ENCODE data around the gene POU6F2. TPM values are rescaled to one million over a fixed set of nuclear protein-coding genes. Genes with fewer than 3 reads are reported as not detected.

POU6F2 gene
- total RNA-seq, 1 donor from 2014 or later, result 0.40 TPM

DNA sequence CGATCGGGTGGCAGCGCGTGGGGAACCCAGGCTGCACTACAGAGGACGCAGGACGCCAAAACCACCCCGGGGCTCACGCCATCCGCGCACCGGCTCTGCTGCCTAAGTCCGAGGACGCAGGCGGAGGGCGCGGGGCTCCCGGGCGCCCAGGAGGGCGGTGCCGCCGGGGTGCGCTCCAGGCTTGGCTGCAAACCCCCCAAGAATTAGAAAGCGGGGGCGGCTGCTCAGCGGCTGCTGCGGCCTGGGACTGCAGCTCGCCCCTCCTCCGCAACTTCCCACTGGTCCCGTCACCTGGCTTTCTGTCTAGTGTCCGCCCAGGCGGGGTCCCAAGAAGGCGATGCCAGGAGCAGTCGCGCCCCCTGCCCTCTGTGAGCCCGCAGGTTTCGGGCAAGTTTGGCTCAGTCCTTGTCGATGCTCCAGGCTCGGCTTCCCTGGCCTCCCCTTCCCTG lies 1.7 kb upstream of the POU6F2 start:
- Mint-ChIP-seq H3K9me3 (ENCODE audit: low read depth) (peaks cover 5% of the 10 kb centered on the region), H3K27me3 (ENCODE audit: low read depth) (peaks cover 51% of the 10 kb centered on the region), H3K27ac (ENCODE audit: unreplicated experiment) (no peak overlapping the region), H3K4me3 (ENCODE audit: unreplicated experiment) (peak overlapping the region; percentile 50), H3K36me3 (ENCODE audit: low read depth) (peaks cover 1% of the 10 kb centered on the region), H3K4me1 (ENCODE audit: low read depth) (no peaks in the 10 kb centered on the region)
- peak; percentile 70 for DNase-seq (ENCODE audit: low spot score)
- TF ChIP-seq, protein P1, sequence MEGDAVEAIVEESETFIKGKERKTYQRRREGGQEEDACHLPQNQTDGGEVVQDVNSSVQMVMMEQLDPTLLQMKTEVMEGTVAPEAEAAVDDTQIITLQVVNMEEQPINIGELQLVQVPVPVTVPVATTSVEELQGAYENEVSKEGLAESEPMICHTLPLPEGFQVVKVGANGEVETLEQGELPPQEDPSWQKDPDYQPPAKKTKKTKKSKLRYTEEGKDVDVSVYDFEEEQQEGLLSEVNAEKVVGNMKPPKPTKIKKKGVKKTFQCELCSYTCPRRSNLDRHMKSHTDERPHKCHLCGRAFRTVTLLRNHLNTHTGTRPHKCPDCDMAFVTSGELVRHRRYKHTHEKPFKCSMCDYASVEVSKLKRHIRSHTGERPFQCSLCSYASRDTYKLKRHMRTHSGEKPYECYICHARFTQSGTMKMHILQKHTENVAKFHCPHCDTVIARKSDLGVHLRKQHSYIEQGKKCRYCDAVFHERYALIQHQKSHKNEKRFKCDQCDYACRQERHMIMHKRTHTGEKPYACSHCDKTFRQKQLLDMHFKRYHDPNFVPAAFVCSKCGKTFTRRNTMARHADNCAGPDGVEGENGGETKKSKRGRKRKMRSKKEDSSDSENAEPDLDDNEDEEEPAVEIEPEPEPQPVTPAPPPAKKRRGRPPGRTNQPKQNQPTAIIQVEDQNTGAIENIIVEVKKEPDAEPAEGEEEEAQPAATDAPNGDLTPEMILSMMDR (IDR thresholded peaks at IDR 0.05), result no peak

DNA sequence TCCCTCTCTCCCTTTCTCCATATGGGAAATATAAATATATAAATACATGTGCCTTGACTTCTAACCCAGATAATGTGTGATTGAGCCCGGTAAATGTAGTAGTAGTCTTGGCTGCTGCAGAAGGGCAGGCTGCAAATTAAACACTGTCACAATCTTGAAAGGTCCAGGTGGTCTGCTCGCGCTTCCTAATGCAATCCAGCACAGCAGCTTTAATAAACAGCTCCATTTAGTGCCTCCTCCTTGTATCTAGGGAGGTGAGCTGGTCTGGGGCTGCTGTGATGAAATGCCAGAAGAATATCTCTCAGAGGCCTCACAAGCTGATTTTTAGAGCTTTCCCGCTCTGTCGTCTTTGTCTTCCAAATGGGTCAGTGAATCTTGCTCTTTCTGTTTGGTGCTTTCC lies 782 bp downstream of the POU6F2 start:
- Mint-ChIP-seq H3K4me3 (ENCODE audit: unreplicated experiment) (no peak overlapping the region), H3K27ac (ENCODE audit: unreplicated experiment) (no peak overlapping the region), H3K4me1 (ENCODE audit: low read depth) (no peaks in the 10 kb centered on the region), H3K9me3 (ENCODE audit: low read depth) (peaks cover 5% of the 10 kb centered on the region), H3K36me3 (ENCODE audit: low read depth) (peaks cover 1% of the 10 kb centered on the region), H3K27me3 (ENCODE audit: low read depth) (peaks cover 56% of the 10 kb centered on the region)
- TF ChIP-seq, protein P1 (IDR thresholded peaks at IDR 0.05), result no peak
- no peak for DNase-seq (ENCODE audit: low spot score)

DNA sequence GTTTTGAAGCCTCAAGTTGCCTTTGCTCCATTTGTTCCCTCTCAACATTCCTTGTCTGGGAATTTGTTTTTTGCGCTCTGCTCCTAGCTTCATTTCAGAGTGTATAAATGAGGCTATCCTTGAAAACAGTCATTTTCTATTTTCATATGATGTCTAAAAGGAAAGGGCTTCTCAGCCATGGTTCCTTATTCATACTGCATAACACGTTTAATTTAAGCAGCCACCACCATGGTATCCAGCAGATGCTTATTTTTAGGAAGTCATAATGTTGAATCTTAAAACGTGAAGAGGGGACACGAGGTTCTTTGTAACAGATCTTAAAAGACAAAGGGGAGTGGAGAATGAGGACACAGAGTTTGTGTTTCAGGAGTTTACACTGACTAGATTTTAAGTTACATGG lies 14.5 kb downstream of the POU6F2 start:
- no peak overlapping the region for H3K27ac Mint-ChIP-seq (ENCODE audit: unreplicated experiment)
- H3K4me1 Mint-ChIP-seq (ENCODE audit: low read depth), result no peaks in the 10 kb centered on the region
- no peaks in the 10 kb centered on the region for H3K9me3 Mint-ChIP-seq (ENCODE audit: low read depth)
- peaks cover 2% of the 10 kb centered on the region for H3K36me3 Mint-ChIP-seq (ENCODE audit: low read depth)
- peaks cover 40% of the 10 kb centered on the region for H3K27me3 Mint-ChIP-seq (ENCODE audit: low read depth)
- no peak overlapping the region for H3K4me3 Mint-ChIP-seq (ENCODE audit: unreplicated experiment)
- no peak for DNase-seq (ENCODE audit: low spot score)
- TF ChIP-seq, protein P1 (IDR thresholded peaks at IDR 0.05), result no peak

DNA sequence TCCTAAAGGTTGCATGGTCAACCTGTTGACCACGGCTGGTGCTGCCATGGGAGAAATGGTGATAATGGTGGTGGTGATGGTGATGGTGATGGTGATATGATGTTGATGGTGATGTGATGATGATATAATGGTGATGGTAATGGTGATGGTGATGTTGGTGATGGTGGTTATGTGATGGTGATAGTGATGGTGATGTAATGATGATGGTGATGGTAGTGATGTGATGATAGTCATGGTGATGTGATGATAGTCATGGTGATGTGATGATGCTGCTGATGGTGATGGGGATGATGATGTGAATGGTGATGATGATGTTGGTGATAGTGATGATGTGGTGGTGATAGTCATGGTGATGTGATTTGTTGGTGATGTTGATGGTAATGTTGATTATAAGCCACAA lies 23.9 kb downstream of the POU6F2 start:
- no peak overlapping the region for H3K4me3 Mint-ChIP-seq (ENCODE audit: unreplicated experiment)
- no peak overlapping the region for H3K27ac Mint-ChIP-seq (ENCODE audit: unreplicated experiment)
- no peaks in the 10 kb centered on the region for H3K4me1 Mint-ChIP-seq (ENCODE audit: low read depth)
- TF ChIP-seq, protein P1 (IDR thresholded peaks at IDR 0.05), result no peak
- no peaks in the 10 kb centered on the region for H3K36me3 Mint-ChIP-seq (ENCODE audit: low read depth)
- peaks cover 11% of the 10 kb centered on the region for H3K27me3 Mint-ChIP-seq (ENCODE audit: low read depth)
- no peak for DNase-seq (ENCODE audit: low spot score)
- H3K9me3 Mint-ChIP-seq (ENCODE audit: low read depth), result no peaks in the 10 kb centered on the region

DNA sequence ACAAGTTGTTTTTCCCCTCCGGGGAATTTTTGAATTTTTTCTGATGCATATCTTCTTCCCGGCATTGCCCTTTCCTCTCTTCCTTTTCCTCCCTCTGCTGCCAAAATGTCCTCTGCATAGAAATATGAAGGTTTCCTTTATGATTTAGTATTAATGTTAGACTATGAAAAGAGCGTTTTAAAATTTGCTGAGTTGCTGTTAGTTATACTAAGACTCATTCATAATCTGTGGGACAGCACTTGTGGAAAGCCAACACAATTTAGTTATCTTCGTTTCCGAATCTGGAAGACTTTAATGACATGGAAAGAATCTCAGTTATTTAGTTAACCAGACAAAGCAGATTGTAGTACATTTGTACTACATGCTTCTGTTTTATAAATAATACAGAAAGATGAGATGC lies 25.0 kb downstream of the POU6F2 start:
- Mint-ChIP-seq H3K9me3 (ENCODE audit: low read depth) (no peaks in the 10 kb centered on the region), H3K27me3 (ENCODE audit: low read depth) (peaks cover 5% of the 10 kb centered on the region), H3K27ac (ENCODE audit: unreplicated experiment) (no peak overlapping the region), H3K4me1 (ENCODE audit: low read depth) (no peaks in the 10 kb centered on the region), H3K36me3 (ENCODE audit: low read depth) (no peaks in the 10 kb centered on the region), H3K4me3 (ENCODE audit: unreplicated experiment) (no peak overlapping the region)
- TF ChIP-seq, protein P1 (IDR thresholded peaks at IDR 0.05), result no peak
- no peak for DNase-seq (ENCODE audit: low spot score)

Data from chondrocyte (in vitro differentiated cells).